IPS-NIHi11 (cell line): ENCODE measurements around the gene TTC36.
"Not testable (repeated sequence)": the region's sequence is repeated elsewhere in the genome, so short reads cannot be mapped to it uniquely, and the experiment has no call there.

Experiments
- DNase-seq: peaks from one replicate; pipeline ENCODE4 v3.0.0; 2012; ENCODE audit warnings: mixed read lengths, low spot score

Gene TTC36

DNA sequence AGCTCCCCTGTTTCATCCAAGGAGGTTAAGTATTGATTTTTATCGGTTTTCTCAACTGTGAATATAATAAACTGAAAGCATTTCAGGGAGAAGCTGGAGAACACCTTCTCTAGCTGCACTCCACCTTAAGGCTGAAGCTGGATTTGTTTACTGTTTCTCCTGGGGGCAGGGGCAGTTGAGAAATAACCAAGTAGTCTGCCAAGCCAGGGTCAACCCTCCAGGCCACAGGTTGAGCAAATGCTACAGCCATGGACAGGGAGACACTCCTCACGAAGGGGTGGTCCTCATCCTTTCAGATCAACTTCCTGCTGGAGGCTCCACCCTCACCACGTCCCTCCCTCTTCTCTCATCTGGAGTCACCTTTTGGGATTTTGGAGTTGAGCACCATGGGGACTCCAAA, at the start of gene TTC36:
TTC36 (plus strand) TSS at position 366 of the 400 bp plus-strand sequence; CDS start at position 387, 21 bp downstream.
- no peak for DNase-seq

- not testable (repeated sequence) for DNase-seq
These were observed 46.0 kb upstream of the TTC36 start for GRCh38 chr11:118481238-118481637.

DNA sequence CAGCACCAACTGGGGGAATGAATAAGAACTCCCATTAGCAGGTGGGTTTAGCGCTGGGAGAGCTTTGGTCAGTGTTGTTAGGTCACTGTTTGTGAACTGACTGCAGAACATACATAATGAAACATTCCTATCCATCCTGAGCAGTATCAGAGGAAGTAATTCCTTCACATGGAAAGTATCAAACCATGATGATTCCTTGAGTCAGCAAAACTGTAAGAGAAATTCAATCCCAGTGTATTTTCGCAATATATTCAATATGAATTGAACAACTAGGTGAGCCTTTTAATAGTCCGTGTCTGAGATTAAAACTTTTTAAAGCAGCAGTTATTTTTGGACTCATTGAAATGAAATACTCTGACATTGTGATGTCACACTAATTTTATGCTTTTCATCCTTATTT, 42.9 kb upstream of the TTC36 start:
- DNase-seq, result no peak

DNA sequence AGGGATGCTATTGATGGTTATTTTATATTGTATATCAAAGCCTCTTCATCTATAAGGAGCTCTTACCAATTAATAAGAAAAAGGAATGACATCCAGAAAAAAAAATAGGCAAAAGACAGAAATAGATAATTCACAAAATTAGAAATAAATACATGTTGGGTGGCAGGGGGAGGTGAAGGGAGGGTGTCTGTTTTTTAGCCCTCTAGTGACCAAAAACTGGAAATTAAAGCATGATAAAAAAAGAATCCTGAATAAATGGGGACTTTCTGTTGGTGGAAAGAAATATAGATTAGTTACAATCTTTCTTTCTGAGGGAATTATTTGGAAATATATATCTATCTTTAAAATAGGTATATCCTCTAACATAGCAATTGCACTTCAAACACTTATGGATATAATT, 42.0 kb upstream of the TTC36 start:
- DNase-seq, result no peak

DNA sequence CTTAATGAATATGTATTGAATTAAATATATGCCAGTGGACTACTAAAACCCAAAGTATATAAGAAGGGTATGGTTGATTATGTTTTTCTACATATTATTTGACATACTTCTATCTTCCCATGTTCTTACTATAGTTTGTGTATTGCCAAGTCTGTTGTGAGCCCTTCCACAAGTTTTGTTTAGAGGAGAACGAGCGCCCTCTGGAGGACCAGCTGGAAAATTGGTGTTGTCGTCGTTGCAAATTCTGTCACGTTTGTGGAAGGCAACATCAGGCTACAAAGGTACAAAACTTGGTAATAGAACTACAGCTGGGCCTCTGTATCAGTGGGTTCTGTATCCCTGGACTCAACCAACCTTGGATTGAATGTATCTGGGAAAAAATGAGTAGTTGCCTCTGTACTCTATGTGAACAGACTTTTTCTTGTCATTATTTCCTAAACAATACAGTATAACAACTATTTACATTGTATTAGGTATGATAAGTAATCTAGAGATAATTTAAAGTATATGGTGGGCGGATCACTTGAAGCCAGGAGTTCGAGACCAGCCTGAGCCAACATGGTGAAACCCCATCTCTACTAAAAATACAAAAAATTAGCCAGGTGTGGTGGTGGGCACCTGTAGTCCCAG, 38.7 kb upstream of the TTC36 start:
- peak; percentile 75 for DNase-seq

DNA sequence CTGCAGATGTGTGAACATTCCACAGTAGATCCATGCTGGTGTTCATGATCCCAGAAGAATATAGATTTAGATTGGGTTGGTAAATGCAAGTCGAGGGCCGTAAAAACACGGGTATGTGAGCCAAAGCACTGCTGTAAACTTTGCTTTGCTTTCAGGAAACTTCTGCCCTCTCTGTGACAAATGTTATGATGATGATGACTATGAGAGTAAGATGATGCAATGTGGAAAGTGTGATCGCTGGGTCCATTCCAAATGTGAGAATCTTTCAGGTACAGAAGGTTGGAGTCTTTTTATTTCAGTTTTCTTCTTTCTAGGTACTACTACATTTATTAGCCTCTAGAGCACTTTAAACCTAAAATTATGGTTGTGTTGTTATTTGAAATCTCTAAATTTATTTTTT, 36.2 kb upstream of the TTC36 start:
- DNase-seq, result no peak

- no peak for DNase-seq
These were observed 29.4 kb upstream of the TTC36 start for GRCh38 chr11:118497831-118498230.

DNA sequence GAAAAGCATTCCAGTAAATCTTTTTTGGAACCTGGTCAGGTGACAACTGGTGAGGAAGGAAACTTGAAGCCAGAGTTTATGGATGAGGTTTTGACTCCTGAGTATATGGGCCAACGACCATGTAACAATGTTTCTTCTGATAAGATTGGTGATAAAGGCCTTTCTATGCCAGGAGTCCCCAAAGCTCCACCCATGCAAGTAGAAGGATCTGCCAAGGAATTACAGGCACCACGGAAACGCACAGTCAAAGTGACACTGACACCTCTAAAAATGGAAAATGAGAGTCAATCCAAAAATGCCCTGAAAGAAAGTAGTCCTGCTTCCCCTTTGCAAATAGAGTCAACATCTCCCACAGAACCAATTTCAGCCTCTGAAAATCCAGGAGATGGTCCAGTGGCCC, 24.1 kb upstream of the TTC36 start:
- DNase-seq, result no peak

- DNase-seq, result no peak
These were observed 15.7 kb upstream of the TTC36 start for GRCh38 chr11:118511601-118512000.

DNA sequence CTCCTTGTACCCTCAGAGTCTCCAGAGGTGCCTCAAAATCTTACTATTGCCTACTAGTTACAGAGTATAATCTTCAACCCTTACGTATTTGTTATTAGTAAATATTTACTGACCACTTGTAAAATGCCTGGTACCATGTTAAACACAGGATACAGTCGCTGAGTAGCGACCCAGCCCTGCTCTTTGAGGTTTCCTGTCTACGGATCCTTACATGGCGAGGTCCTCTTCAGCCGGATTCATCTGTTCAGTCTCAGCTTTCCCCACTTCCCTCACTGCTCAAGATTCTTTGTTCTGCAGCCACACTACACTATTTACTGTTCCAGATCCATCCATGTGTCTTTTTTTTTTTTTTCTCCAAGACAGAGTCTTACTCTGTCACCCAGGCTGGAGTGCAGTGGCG, 13.2 kb upstream of the TTC36 start:
- no peak for DNase-seq

- no peak for DNase-seq
These were observed 7.7 kb upstream of the TTC36 start for GRCh38 chr11:118519549-118519948.

DNA sequence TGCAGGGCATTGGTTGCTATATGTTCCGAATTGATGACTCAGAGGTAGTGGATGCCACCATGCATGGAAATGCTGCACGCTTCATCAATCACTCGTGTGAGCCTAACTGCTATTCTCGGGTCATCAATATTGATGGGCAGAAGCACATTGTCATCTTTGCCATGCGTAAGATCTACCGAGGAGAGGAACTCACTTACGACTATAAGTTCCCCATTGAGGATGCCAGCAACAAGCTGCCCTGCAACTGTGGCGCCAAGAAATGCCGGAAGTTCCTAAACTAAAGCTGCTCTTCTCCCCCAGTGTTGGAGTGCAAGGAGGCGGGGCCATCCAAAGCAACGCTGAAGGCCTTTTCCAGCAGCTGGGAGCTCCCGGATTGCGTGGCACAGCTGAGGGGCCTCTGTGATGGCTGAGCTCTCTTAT, 5.4 kb upstream of the TTC36 start:
- no peak for DNase-seq

- DNase-seq, result peak; percentile 67
These were observed 4.7 kb upstream of the TTC36 start for GRCh38 chr11:118522571-118523072.

DNA sequence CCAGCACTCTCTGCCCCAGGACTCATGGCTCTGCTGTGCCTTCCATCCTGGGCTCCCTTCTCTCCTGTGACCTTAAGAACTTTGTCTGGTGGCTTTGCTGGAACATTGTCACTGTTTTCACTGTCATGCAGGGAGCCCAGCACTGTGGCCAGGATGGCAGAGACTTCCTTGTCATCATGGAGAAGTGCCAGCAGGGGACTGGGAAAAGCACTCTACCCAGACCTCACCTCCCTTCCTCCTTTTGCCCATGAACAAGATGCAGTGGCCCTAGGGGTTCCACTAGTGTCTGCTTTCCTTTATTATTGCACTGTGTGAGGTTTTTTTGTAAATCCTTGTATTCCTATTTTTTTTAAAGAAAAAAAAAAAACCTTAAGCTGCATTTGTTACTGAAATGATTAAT, 2.9 kb upstream of the TTC36 start:
- no peak for DNase-seq

GRCh38 chr11:118524757-118525470, 2.4 kb upstream of the TTC36 start:
- no peak for DNase-seq

DNA sequence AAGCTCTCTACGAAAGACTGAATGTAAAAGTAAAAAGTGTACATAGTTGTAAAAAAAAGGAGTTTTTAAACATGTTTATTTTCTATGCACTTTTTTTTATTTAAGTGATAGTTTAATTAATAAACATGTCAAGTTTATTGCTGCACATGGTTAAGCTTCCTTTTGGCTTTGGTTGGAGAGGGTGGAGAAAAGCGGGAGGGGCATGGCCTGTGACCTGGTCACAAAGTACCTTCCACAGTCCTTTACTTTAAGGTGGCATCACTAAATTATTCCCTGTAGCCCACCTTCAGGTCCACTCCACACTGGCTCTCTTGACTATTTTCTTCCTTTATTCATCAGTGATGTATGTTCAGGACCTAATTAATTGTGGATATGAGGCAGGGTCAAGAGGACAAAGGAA, 586 bp upstream of the TTC36 start:
- no peak for DNase-seq

- no peak for DNase-seq
These were observed 1.2 kb downstream of the TTC36 start for GRCh38 chr11:118528511-118528910.

GRCh38 chr11:118529584-118530175, 2.4 kb downstream of the TTC36 start:
- DNase-seq, result no peak

DNA sequence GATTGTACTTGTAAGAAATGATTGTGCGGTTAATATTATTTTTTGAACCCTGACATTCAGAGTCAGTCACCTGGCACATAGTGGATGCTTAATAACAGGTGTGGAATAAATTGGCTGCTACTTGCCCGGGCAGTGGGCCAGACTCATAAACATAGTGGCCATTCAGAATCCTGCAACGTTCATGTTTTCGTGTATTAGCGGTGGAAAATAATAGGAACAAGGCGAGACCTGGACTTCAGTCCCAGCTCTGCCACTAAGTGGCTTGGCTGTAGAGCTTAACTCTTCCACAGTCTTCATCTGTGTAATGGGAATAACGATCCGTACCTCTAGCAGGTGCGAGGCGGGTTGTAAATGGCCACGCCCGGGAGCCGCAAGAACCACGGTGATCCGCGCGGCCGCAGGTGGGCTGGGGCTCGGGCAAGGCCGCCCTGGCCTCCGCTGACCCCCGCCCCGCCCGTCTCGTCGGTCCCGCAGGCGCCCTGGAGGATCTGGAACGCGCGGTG, 3.0 kb downstream of the TTC36 start:
- no peak for DNase-seq

DNA sequence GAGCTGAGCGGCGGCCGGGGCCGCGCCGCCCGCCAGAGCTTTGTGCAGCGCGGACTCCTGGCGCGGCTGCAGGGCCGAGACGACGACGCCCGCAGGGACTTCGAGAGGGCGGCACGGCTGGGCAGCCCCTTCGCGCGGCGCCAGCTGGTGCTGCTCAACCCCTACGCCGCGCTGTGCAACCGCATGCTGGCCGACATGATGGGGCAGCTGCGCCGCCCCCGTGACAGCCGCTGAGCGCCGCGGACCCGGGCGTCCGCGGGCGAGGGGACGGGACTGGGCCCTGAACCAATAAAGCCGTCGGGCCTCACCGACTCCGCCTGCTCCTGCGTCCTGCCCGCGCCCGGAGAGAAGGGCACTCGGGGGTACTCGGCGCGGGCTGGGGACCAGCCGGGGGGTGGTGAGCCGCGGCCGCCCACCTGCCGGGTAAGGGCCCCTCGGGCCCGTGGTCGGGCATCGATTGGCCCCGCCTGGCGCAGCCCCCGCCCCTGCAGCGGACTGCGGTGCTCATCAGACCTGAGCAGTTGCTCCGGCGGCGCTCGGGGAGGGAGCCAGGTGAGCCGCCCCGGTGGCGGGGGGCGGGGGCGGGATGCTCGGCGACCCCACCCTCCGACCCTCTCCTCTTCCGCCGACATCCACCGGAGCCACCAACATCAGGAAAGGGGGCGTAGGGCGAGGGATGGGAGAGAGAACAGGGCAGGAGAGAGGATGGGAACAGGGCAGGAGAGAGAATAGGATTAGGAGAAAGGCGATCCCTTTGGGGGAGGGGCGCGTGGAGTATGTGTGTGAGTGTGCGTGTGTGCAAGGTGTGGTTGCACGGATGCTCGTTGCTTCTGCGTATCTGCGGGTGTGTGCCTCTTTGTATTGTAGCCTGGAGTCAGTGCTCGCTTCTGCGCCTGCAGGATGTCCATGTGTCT, 3.7 kb downstream of the TTC36 start, which contains the start of gene TMEM25:
TMEM25 (plus strand) TSS at position 510 of the 914 bp plus-strand sequence. CDS start 610 bp downstream, outside the sequence.
- peak; percentile 98 for DNase-seq

DNA sequence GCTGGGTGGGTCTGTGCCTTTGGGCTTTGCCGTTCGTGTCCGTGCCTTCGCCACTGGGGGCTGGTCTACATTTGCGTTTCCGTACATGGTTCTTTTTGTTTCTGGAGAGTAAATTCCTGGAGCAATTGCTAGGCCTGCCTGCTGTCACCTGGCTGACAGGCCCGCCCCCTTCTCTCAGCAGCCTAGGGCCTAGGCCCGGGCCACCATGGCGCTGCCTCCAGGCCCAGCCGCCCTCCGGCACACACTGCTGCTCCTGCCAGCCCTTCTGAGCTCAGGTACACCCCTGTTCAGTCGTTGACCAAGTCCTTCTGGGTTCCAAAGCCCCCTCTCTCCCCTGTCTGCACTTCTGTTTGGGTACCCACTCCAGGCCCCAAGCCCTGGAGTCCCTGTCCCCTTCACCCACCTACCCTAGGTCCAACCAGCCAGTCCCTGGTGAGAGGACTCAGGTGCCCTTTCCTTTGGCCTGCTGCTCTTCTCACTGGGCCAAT, 4.4 kb downstream of the TTC36 start:
- DNase-seq, result peak; percentile 69

- no peak for DNase-seq
These were observed 4.8 kb downstream of the TTC36 start for GRCh38 chr11:118532091-118532490.
